Activated T-cell treated with anti-CD3 and anti-CD28 coated beads for 24 hours (primary cell): Measurements from ENCODE around the gene RASSF3.
"Not testable (repeated sequence)": the region's sequence is repeated elsewhere in the genome, so short reads cannot be mapped to it uniquely, and the experiment has no call there.

Experiments used
- DNase-seq: peaks from one replicate; pipeline ENCODE4 v3.0.0-alpha.2; 2020; ENCODE audit warnings: low read depth

Gene RASSF3

GRCh38 chr12:64690236-64690635 lies 79.9 kb downstream of the RASSF3 start:
- not testable (repeated sequence) for DNase-seq

- DNase-seq: no peak
Measured at GRCh38 chr12:64691227-64691794, 81.0 kb downstream of the RASSF3 start.

DNA sequence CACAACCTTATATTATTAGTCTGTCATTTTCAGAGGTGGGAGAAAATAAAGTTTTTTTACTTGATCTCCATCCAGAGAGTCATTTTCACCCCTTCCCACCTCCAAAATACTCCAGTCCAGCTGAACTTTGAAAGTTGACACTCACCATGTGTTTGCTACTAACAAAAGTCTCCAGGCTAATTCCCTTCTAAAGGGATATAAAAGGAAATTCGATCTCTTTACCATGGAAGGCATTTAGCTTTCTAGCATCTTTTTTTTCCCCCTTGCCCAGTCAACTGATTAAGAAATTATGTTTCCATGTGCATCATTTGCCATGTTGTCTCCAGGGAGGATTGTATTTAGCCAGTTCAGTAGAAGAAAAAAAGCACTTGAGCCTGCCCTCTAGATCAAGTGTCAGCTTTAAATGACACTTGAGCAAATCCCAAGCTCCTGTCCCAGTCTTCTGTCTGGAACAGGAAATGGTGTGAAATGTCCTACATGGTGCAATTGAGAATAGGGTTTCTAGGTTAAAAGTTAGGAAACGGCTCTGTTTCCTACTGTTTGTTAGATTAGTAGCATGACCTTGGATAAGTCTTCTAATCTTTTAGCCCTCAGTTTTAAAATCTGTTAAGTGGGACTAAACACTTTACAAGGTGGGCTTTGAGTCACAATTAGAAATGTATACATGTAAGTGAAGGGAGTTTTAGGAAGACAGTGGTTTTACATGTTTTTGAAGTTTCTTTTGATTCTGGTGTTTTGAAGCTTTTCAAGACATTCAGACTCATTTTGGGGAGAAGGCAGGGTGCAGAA lies 81.7 kb downstream of the RASSF3 start:
- DNase-seq: no peak

- DNase-seq: no peak
Measured at GRCh38 chr12:64694130-64695040, 84.1 kb downstream of the RASSF3 start.

DNA sequence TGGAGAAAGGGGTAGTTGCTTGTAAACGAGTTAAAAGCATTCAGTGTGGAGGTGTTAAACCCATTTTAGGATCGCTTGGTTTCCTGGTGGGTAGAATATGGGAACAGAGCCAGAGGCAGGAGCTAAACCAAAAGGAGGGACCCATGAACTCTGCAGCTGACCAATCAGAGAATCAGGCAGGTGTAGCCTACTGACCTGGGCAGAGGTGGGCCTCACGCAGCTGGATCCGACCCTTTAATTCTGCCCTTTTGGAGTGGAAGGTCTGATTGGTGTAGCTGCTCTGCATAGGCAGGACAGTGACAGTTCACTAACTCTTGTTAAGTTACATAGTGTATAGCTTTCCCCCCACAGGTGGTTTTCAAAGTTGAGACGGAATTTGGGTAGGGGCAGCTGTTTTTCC lies 85.3 kb downstream of the RASSF3 start:
- no peak for DNase-seq

DNA sequence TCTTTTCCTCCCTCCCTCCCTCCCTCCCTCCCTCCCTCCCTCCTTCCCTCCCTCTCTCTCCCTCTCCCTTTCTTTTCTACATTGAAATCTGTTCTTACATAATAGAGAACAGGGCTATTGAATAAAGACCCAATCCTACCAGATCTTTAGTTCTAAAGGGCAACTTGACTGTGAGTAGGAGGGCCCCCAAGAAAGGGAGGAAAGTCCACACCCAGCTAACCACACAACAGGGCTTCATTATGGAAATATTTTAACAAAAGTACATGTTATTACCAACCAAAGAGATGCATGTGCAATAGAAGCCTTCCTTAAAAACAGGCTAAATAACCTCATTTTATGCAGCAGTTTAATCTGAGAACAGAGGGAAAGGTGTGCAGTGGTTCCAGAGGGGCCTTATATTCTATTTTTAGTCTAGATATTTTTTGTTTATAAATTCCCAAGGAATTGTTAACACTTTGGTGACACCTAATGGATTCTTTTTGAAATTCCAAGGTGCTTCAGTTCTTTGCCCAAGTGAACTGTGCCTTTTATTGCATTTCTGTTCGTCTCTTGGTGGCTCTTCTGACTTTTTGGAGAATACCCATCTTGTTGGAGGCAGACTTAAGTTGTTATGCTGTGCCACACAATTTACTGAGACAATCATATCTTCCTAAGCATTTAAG lies 85.9 kb downstream of the RASSF3 start:
- no peak for DNase-seq

DNA sequence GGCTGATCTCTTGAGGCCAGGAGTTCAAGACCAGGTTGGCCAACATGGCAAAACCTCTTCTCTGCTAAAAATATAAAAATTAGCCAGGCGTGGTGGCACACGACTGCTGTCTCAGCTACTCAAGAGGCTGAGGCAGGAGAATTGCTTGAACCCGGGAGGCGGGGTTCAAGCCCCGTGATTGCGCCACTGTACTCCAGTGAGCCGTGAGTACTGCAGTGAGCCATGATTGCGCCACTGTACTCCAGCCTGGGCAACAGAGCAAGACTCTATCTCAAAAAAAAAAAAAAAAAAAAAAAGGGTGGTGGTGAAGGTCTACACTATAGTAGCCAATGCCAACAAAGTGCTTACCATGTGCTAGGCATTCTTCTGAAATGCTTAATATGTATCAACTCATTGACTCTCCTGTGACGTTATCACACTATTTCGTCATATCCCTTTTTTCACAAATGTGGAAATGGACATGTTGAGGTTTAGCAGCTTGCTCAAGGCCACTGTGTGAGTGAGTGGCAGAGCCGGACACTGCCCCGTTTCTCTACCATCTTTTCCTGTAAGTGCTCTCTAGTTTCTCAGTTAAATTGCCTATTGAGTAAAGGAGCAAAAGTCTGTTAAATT lies 89.3 kb downstream of the RASSF3 start:
- no peak for DNase-seq

DNA sequence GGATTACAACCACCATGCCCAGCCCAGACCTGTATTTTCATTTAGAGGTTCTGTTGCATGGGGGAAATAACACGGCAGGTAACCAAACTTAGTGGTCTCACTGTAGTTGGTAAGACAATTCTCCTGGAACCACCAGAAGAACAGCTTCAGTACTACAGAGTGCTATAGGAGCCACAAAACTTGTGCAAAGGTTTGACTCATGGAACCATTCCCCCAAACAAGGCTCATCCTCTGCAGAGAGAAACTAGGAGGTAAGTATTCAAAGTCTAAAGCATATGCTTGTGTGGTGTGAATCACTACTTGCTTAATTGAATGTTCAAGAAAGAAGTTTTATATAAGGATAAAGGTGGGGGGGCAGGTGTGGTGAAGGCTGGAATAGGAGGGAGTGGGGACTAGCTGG lies 90.2 kb downstream of the RASSF3 start:
- DNase-seq: no peak

DNA sequence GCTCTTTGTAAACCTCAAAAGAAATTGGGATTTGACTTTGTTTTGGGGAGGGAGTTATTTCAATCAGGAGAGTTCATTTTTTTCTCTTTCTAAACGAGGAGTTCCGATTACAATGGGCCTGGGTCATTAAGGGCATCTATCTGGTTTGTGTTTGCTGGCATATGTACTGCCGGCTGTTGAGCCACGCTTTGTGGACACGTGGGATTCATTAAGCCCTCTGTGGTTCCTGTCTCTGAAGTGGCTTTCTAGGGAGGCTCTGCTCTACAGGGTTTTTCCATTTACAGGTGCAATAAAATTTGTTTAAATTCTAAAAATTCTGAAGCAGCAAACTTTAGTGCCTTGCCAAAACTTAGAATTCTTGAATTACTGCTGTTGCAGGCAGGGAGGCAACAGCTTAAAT lies 91.0 kb downstream of the RASSF3 start:
- DNase-seq: no peak

DNA sequence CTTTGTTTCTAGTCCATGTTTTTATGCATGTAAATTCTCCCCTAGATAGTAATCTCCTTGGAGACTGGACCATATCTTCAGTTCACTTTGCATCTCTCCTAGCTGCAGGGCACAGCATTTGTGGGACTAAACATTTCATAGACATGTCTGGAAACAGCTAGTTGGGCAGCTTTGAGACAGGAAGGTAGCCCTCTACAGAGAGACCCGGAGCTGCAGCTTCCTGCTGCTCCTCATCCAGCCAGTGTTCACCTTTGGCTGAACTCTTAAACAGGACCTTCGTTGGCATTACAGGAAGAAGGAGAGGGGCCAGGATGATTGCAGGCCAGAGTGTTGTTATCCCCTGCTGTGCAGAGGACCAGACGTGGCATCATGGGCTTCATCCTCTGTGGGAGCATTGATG lies 96.0 kb downstream of the RASSF3 start:
- no peak for DNase-seq

- no peak for DNase-seq
Measured at GRCh38 chr12:64706857-64707256, 96.6 kb downstream of the RASSF3 start.

DNA sequence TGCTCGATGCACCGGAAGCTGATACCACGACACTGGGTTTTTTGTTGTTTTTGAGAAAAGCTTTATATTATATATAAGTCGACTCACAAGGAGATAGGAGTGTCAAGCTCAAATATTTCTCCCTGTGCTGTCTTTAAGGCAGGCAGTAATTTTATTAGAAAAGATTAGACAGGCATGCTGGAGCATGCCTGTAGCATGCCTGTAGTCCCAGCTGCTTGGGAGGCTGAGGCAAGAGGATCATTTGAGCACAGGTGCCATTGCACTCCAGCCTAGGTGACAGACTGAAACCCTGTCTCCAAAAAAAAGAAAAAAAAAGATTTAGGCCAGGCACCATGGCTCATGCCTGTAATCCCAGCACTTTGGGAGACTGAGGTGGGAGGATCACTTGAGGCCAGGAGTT lies 97.1 kb downstream of the RASSF3 start:
- DNase-seq: no peak

DNA sequence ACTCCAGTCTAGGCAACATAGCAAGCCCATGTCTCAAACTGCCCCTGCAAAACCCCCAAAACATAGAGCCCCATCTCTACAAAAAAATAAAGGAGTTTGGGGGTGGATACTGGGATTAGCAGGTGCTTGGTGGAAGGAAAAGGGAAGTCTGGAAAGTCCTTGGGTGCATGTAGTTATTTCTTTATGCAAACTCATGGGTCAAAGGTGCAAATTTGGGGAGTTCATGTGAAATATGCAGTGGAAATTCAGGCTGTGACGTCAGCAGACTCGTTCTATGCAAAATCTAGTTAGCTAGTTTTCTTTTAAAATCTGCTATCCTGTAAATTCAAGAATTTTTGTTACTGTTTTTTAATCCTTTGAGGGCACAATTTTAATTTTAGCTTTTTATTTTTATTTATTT lies 97.6 kb downstream of the RASSF3 start:
- DNase-seq: no peak

- no peak for DNase-seq
Measured at GRCh38 chr12:64709429-64709828, 99.1 kb downstream of the RASSF3 start.

DNA sequence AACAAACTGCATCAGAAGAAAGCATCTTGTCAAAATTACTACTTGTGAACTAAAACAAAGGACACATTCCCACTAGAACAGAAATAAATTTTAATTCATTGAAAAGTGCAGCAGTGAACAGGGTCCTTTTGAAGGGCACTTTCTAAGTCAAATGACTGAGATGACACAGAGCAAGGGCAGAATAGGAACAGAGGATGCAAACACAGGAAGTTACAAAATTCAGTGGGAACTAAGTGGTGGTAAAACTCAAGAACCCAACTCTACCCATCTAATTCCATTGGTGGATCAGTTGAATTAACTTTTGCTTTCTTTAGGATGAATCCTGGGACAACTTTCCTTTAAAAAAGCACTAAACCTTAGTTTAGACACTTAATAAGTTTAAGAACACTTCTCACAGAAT lies 103.1 kb downstream of the RASSF3 start:
- DNase-seq: no peak

DNA sequence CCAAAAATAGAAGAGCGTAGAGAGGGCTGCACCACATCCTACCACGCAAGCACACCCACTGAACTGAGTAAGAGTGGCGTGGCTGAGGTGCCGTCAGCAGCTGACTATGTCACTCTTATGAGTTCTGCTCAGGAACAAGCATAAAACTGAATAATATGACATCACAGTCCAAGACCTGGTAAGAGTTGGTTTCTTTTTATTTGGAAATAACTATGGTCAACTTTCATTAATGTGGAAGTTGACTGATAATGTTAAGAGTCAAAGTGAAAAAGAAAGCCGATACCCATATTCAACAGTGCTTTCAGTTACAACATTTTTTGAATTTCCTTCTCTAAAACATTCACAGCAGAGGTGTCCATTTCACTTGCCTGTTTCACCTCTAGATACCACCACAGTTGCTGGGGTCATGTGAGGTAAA lies 104.3 kb downstream of the RASSF3 start:
- DNase-seq: no peak

GRCh38 chr12:64716371-64716770 lies 106.1 kb downstream of the RASSF3 start:
- no peak for DNase-seq

GRCh38 chr12:64716839-64717455 lies 106.7 kb downstream of the RASSF3 start:
- no peak for DNase-seq

DNA sequence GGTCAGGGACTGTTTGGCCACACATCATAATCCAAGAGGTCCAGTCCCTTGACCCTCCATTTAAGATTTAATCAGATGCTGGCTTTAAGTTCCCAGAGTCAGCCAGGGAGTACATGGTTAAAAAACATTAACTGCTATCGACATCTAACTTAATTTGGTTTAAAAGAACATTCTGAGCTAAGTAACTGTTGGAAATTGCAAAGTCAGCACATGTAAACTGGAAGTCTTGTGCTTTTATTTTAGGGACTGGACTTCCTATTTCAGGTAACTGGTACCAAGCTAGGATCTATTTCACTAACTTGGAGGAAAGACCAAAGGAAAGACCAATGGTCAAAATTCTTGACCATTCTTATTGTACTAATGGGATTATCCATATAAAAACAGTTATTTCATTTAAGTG lies 108.4 kb downstream of the RASSF3 start:
- no peak for DNase-seq

- no peak for DNase-seq
Measured at GRCh38 chr12:64720884-64721283, 110.6 kb downstream of the RASSF3 start.

DNA sequence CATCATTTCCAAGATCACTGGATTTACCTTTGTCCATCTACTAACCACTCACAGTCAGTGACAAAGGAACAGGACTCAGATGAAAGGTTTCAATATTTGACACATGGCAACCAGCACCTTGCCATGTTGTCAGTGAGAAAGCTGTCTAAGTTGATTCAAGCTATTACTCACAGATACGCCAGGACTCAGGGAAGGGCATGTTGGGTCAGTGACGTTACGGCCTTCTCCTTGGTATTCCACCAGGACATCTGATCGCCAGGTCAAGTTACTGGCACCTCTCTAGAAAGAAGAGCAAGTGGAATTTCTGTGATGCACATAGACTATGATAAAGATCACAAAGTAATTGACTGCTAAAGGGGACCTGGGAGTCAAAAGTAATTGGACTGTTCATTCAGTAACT lies 112.5 kb downstream of the RASSF3 start:
- DNase-seq: no peak

- DNase-seq: no peak
Measured at GRCh38 chr12:64723630-64724029, 113.3 kb downstream of the RASSF3 start.
